Liver (tissue), 9 donors: ENCODE measurements around the gene CASP8AP2. TPM values are rescaled to one million over a fixed set of nuclear protein-coding genes. Genes with fewer than 3 reads are reported as not detected.
"Not testable (repeated sequence)": the region's sequence is repeated elsewhere in the genome, so short reads cannot be mapped to it uniquely, and the experiment has no call there.

Source experiments
- DNase-seq: peaks from one replicate; pipeline ENCODE4 v3.0.0-alpha.2; 2017; ENCODE audit warnings: low spot score
- H3K27ac ChIP-seq, 2 donors: one replicate each; pipeline ENCODE4 v1.7.0; 2013; ENCODE audit warnings: inconsistent platforms in 2 of 2, low read length in 2 of 2, control low read depth in 1 of 2, low read depth in 1 of 2, mild to moderate bottlenecking in 1 of 2
- H3K27me3 ChIP-seq, 4 donors: one replicate each; pipeline versions ENCODE4 v1.6.1 to v1.7.0; 2013; ENCODE audit warnings: low read length in 3 of 4, inconsistent platforms in 1 of 4, mild to moderate bottlenecking in 1 of 4, moderate library complexity in 1 of 4; ENCODE audit not compliant: control insufficient read depth in 4 of 4, insufficient read depth in 4 of 4
- H3K36me3 ChIP-seq, 4 donors: one replicate each; pipeline versions ENCODE4 v1.6.1 to v1.7.0; 2013; ENCODE audit warnings: low read length in 3 of 4, mild to moderate bottlenecking in 3 of 4, low read depth in 1 of 4, moderate library complexity in 1 of 4; ENCODE audit not compliant: control insufficient read depth in 4 of 4, insufficient read depth in 3 of 4
- H3K4me1 ChIP-seq, 4 donors: one replicate each; pipeline versions ENCODE4 v1.6.1 to v1.7.0; 2013; ENCODE audit warnings: low read length in 3 of 4, mild to moderate bottlenecking in 3 of 4, moderate library complexity in 1 of 4; ENCODE audit not compliant: control insufficient read depth in 4 of 4, insufficient read depth in 4 of 4
- H3K4me3 ChIP-seq, 3 donors: one replicate each; pipeline versions ENCODE4 v1.6.1 to v1.7.0; 2013; ENCODE audit warnings: low read length in 3 of 3, control low read depth in 1 of 3, low read depth in 1 of 3, mild to moderate bottlenecking in 1 of 3
- H3K9ac ChIP-seq, 2 donors: one replicate each; pipeline ENCODE4 v1.7.0; 2013; ENCODE audit warnings: low read length in 2 of 2, mild to moderate bottlenecking in 2 of 2, moderate library complexity in 2 of 2, control low read depth in 1 of 2, low read depth in 1 of 2
- H3K9me3 ChIP-seq, 4 donors: one replicate each; pipeline versions ENCODE4 v1.6.1 to v1.7.0; 2013; ENCODE audit warnings: low read length in 3 of 4; ENCODE audit not compliant: control insufficient read depth in 4 of 4
- CTCF ChIP-seq: fragments of 150-350 bp; IDR thresholded peaks from 2 replicates; pipeline ENCODE4 v1.5.1; 2017; ENCODE audit warnings: improper control_type of control experiment, low read depth, low read length; ENCODE audit not compliant: missing input control
- EGR1 ChIP-seq, 2 donors: IDR thresholded peaks; 2 replicates each; pipeline ENCODE4 v1.6.1; 2016 to 2018; ENCODE audit warnings: antibody characterized with exemption in 2 of 2, low read depth in 2 of 2
- FOXA1 ChIP-seq: IDR thresholded peaks from 2 replicates; pipeline ENCODE4 v1.6.1; 2016; ENCODE audit warnings: antibody characterized with exemption
- FOXA2 ChIP-seq: IDR thresholded peaks from 2 replicates; pipeline ENCODE4 v1.6.1; 2016; ENCODE audit warnings: antibody characterized with exemption
- GABPA ChIP-seq, 2 donors: IDR thresholded peaks in 1 of 2; conservative IDR thresholded peaks in 1 of 2; 2 replicates each; pipeline ENCODE4 v1.6.1; 2016; ENCODE audit warnings: antibody characterized with exemption in 2 of 2, mild to moderate bottlenecking in 1 of 2, moderate library complexity in 1 of 2
- HNF4A ChIP-seq, 2 donors: conservative IDR thresholded peaks; 2 replicates each; pipeline ENCODE4 v1.6.1; 2016; ENCODE audit warnings: antibody characterized with exemption in 2 of 2, mild to moderate bottlenecking in 2 of 2
- HNF4G ChIP-seq: IDR thresholded peaks from 2 replicates; pipeline ENCODE4 v1.6.1; 2016; ENCODE audit warnings: antibody characterized with exemption
- JUND ChIP-seq, 2 donors: IDR thresholded peaks; 2 replicates each; pipeline ENCODE4 v1.6.1; 2016; ENCODE audit warnings: antibody characterized with exemption in 2 of 2
- MAX ChIP-seq: IDR thresholded peaks from 2 replicates; pipeline ENCODE4 v1.6.1; 2016; ENCODE audit warnings: antibody characterized with exemption
- NR2F2 ChIP-seq: IDR thresholded peaks from 2 replicates; pipeline ENCODE4 v1.6.1; 2016; ENCODE audit warnings: antibody characterized with exemption
- RXRA ChIP-seq, 2 donors: IDR thresholded peaks; 2 replicates each; pipeline ENCODE4 v1.6.1; 2017 to 2018; ENCODE audit warnings: antibody characterized with exemption in 2 of 2, mild to moderate bottlenecking in 1 of 2
- SP1 ChIP-seq: IDR thresholded peaks from 2 replicates; pipeline ENCODE4 v1.6.1; 2018; ENCODE audit warnings: antibody characterized with exemption, mild to moderate bottlenecking
- YY1 ChIP-seq: IDR thresholded peaks from 2 replicates; pipeline ENCODE4 v1.6.1; 2016; ENCODE audit warnings: antibody characterized with exemption, mild to moderate bottlenecking
- WGBS: extraction: QIAGEN DNeasy Blood & Tissue Kit; methylation state at CpG from one replicate; pipeline ENCODE4 v1.1.7; 2013; 5-methylcytosine and 5-hydroxymethylcytosine counted together
- polyA plus RNA-seq, 2 donors: library from polyadenylated mRNA; stranded (reverse) in 1 of 2; unstranded in 1 of 2; fragments of 200-250 nt in 1 of 2; fragments of >200 nt in 1 of 2; fragmentation: Nextera tagmentation in 1 of 2; extraction: Ambion mirVana in 1 of 2; gene quantifications; one replicate each; pipeline versions ENCODE4 v1.2.1 to v1.2.3, GENCODE V29; 2013 to 2015
- total RNA-seq, 2 donors: library from RNA; depleted of rRNA; stranded (reverse); fragments of >200 nt; gene quantifications; one replicate each; pipeline ENCODE4 v1.2.3, GENCODE V29; 2014
- TF ChIP-seq, protein P1 (sequence below): IDR thresholded peaks from 2 replicates; pipeline ENCODE4 v1.6.1; 2016; ENCODE audit warnings: antibody characterized with exemption
- TF ChIP-seq, protein P2 (sequence below): IDR thresholded peaks from 2 replicates; pipeline ENCODE4 v1.6.1; 2016; ENCODE audit warnings: antibody characterized with exemption, mild to moderate bottlenecking
- TF ChIP-seq, protein P3 (sequence below): IDR thresholded peaks from 2 replicates; pipeline ENCODE4 v1.6.1; 2016; ENCODE audit warnings: antibody characterized with exemption
- donor health status: healthy.
- donor health status: healthy.
- donor health status: healthy.
- donor health status: healthy.
- donor health status: healthy.

CASP8AP2 gene
- total and polyA plus RNA-seq, 4 donors = 1.9 to 12.2 (median 7.1) TPM

- TF ChIP-seq CTCF = no peak
Observed at GRCh38 chr6:89782222-89782621, 47.5 kb upstream of the CASP8AP2 start (continued).

DNA sequence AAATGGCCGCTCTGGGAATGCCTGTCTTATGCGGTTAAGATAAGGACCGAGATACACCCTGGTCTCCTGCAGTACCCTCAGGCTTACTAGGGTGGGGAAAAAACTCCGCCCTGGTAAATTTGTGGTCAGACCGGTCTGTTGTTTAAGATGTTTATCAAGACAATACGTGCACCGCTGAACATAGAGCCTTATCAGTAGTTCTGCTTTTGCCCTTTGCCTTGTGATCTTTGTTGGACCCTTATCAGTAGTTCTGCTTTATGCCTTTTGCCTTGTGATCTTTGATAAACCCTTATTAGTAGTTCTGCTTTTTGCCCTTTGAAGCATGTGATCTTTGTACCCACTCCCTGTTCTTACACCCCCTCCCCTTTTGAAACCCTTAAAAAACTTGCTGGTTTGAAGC is 46.4 kb upstream of the CASP8AP2 start:
- H3K27ac ChIP-seq, H3K36me3 ChIP-seq: not testable (repeated sequence)
- 72% methylated on average over 7 of the region's 7 CpGs for WGBS

GRCh38 chr6:89784838-89785237 is 44.8 kb upstream of the CASP8AP2 start:
- H3K9ac ChIP-seq = no peak overlapping the region
- DNase-seq = no peak
- H3K4me3 ChIP-seq = no peak overlapping the region
- H3K27ac ChIP-seq = peak overlapping the region in 1 of 2 donors; percentile 26
- WGBS = 44% methylated on average over 6 of the region's 6 CpGs
- no peaks in the 10 kb centered on the region for H3K9me3 ChIP-seq
- TF ChIP-seq HNF4A (conservative IDR thresholded peaks at IDR 0.05) (peak; percentile 24 to 29), FOXA2 (no peak)
- peaks cover 6 to 49% (median 25%) of the 10 kb centered on the region in 4 donors for H3K4me1 ChIP-seq
- H3K27me3 ChIP-seq = no peaks in the 10 kb centered on the region
- H3K36me3 ChIP-seq = peaks cover 0 to 9% (median 5%) of the 10 kb centered on the region in 4 donors

More for the DNA sequence above, 46.4 kb upstream of the CASP8AP2 start:
- H3K9ac ChIP-seq, DNase-seq, H3K27me3 ChIP-seq, H3K9me3 ChIP-seq, H3K4me3 ChIP-seq: not testable (repeated sequence)
- TF ChIP-seq HNF4A (conservative IDR thresholded peaks at IDR 0.05) = peak; percentile 35 to 43
- H3K4me1 ChIP-seq = peaks cover 6 to 48% (median 25%) of the 10 kb centered on the region in 4 donors

DNA sequence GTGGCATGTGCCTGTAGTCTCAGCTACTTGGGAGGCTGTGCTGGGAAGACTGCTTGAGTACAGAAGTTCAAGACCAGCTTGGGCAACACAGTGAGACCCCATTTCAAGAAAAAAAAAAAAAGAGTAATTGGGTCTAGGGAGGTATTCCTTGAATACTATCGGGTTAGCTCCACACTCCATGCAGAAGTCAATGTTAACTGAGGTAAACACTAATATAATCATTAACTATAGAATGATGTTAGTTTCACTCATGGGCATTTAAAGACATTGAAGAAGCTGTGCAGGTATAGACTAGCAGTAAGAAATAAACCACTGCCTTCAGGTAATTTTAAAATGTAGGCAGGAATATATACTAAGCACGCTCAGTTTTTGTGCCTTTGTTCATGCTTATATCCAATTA is 42.7 kb upstream of the CASP8AP2 start:
- H3K4me3 ChIP-seq = no peak overlapping the region
- peaks cover 0 to 15% (median 8%) of the 10 kb centered on the region in 4 donors for H3K36me3 ChIP-seq

More for the DNA sequence above, 42.7 kb upstream of the CASP8AP2 start:
- TF ChIP-seq EGR1 (IDR thresholded peaks at IDR 0.05; ENCODE audit: low read depth in 2 of 2) = no peak
- TF ChIP-seq, protein P1, sequence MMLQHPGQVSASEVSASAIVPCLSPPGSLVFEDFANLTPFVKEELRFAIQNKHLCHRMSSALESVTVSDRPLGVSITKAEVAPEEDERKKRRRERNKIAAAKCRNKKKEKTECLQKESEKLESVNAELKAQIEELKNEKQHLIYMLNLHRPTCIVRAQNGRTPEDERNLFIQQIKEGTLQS = no peak
- TF ChIP-seq, protein P2, sequence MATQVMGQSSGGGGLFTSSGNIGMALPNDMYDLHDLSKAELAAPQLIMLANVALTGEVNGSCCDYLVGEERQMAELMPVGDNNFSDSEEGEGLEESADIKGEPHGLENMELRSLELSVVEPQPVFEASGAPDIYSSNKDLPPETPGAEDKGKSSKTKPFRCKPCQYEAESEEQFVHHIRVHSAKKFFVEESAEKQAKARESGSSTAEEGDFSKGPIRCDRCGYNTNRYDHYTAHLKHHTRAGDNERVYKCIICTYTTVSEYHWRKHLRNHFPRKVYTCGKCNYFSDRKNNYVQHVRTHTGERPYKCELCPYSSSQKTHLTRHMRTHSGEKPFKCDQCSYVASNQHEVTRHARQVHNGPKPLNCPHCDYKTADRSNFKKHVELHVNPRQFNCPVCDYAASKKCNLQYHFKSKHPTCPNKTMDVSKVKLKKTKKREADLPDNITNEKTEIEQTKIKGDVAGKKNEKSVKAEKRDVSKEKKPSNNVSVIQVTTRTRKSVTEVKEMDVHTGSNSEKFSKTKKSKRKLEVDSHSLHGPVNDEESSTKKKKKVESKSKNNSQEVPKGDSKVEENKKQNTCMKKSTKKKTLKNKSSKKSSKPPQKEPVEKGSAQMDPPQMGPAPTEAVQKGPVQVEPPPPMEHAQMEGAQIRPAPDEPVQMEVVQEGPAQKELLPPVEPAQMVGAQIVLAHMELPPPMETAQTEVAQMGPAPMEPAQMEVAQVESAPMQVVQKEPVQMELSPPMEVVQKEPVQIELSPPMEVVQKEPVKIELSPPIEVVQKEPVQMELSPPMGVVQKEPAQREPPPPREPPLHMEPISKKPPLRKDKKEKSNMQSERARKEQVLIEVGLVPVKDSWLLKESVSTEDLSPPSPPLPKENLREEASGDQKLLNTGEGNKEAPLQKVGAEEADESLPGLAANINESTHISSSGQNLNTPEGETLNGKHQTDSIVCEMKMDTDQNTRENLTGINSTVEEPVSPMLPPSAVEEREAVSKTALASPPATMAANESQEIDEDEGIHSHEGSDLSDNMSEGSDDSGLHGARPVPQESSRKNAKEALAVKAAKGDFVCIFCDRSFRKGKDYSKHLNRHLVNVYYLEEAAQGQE = no peak
- TF ChIP-seq FOXA2 = no peak
- TF ChIP-seq RXRA (IDR thresholded peaks at IDR 0.05) = peak in 1 of 2 donors; percentile 5
- TF ChIP-seq FOXA1 = no peak
- TF ChIP-seq GABPA (IDR thresholded peaks at IDR 0.05 in 1 of 2, conservative IDR thresholded peaks at IDR 0.05 in 1 of 2) = no peak
- no peak for TF ChIP-seq NR2F2
- TF ChIP-seq MAX = no peak
- no peak for TF ChIP-seq CTCF
- TF ChIP-seq HNF4G = no peak
- TF ChIP-seq HNF4A (conservative IDR thresholded peaks at IDR 0.05) = no peak
- TF ChIP-seq, protein P3, sequence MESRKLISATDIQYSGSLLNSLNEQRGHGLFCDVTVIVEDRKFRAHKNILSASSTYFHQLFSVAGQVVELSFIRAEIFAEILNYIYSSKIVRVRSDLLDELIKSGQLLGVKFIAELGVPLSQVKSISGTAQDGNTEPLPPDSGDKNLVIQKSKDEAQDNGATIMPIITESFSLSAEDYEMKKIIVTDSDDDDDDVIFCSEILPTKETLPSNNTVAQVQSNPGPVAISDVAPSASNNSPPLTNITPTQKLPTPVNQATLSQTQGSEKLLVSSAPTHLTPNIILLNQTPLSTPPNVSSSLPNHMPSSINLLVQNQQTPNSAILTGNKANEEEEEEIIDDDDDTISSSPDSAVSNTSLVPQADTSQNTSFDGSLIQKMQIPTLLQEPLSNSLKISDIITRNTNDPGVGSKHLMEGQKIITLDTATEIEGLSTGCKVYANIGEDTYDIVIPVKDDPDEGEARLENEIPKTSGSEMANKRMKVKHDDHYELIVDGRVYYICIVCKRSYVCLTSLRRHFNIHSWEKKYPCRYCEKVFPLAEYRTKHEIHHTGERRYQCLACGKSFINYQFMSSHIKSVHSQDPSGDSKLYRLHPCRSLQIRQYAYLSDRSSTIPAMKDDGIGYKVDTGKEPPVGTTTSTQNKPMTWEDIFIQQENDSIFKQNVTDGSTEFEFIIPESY = no peak
- TF ChIP-seq SP1 = peak; percentile 11
- no peak for TF ChIP-seq JUND (IDR thresholded peaks at IDR 0.05)
- TF ChIP-seq YY1 = no peak
- no peak overlapping the region for H3K9ac ChIP-seq
- peaks cover 4 to 38% (median 19%) of the 10 kb centered on the region in 4 donors for H3K4me1 ChIP-seq
- WGBS = 64% methylated on average over 2 of the region's 2 CpGs
- no peak for DNase-seq
- no peaks in the 10 kb centered on the region for H3K27me3 ChIP-seq
- H3K27ac ChIP-seq = no peak overlapping the region
- no peaks in the 10 kb centered on the region for H3K9me3 ChIP-seq
